ENCODE data around the gene ZNF23. TPM values are rescaled to one million over a fixed set of nuclear protein-coding genes. Genes with fewer than 3 reads are reported as not detected.

Gene ZNF23
- polyA plus RNA-seq, 3 donors from 2014 or later, result 4.3 to 8.1 (median 5.4) TPM

GRCh38 chr16:71412270-71413160, 49.5 kb downstream of the ZNF23 start:
- peak; percentile 40 to 53 (median 47) for DNase-seq
- Mint-ChIP-seq H3K4me3 (no peak overlapping the region), H3K9me3 (no peaks in the 10 kb centered on the region), H3K4me1 (peaks cover 0 to 1% of the 10 kb centered on the region in 2 donors), H3K27ac (no peak overlapping the region), H3K36me3 (no peaks in the 10 kb centered on the region), H3K27me3 (ENCODE audit: low read depth in 3 of 3) (peaks cover 5 to 12% (median 6%) of the 10 kb centered on the region in 3 donors)

GRCh38 chr16:71410146-71410545, 51.9 kb downstream of the ZNF23 start:
- H3K27me3 Mint-ChIP-seq (ENCODE audit: low read depth in 3 of 3), result peaks cover 5 to 15% (median 7%) of the 10 kb centered on the region in 3 donors
- DNase-seq, result no peak
- no peak overlapping the region for H3K27ac Mint-ChIP-seq
- H3K9me3 Mint-ChIP-seq, result no peaks in the 10 kb centered on the region
- no peak overlapping the region for H3K4me3 Mint-ChIP-seq
- H3K4me1 Mint-ChIP-seq, result peaks cover 0 to 1% of the 10 kb centered on the region in 2 donors
- no peaks in the 10 kb centered on the region for H3K36me3 Mint-ChIP-seq

- H3K4me3 Mint-ChIP-seq, result no peak overlapping the region
- H3K36me3 Mint-ChIP-seq, result no peaks in the 10 kb centered on the region
- peaks cover 0 to 1% of the 10 kb centered on the region in 2 donors for H3K4me1 Mint-ChIP-seq
- no peak overlapping the region for H3K27ac Mint-ChIP-seq
- no peaks in the 10 kb centered on the region for H3K9me3 Mint-ChIP-seq
- H3K27me3 Mint-ChIP-seq (ENCODE audit: low read depth in 3 of 3), result peaks cover 4 to 16% (median 9%) of the 10 kb centered on the region in 3 donors
- no peak for DNase-seq
These were observed 52.9 kb downstream of the ZNF23 start for GRCh38 chr16:71409011-71409775.

- H3K36me3 Mint-ChIP-seq, result no peaks in the 10 kb centered on the region
- peaks cover 0 to 1% of the 10 kb centered on the region in 2 donors for H3K4me1 Mint-ChIP-seq
- no peaks in the 10 kb centered on the region for H3K9me3 Mint-ChIP-seq
- H3K27ac Mint-ChIP-seq, result no peak overlapping the region
- peaks cover 4 to 18% (median 9%) of the 10 kb centered on the region in 3 donors for H3K27me3 Mint-ChIP-seq (ENCODE audit: low read depth in 3 of 3)
- H3K4me3 Mint-ChIP-seq, result no peak overlapping the region
- no peak for DNase-seq
These were observed 53.5 kb downstream of the ZNF23 start for GRCh38 chr16:71408536-71408935.

- no peak overlapping the region for H3K27ac Mint-ChIP-seq
- H3K9me3 Mint-ChIP-seq, result no peaks in the 10 kb centered on the region
- DNase-seq, result no peak
- no peaks in the 10 kb centered on the region for H3K36me3 Mint-ChIP-seq
- H3K4me1 Mint-ChIP-seq, result peaks cover 0 to 1% of the 10 kb centered on the region in 2 donors
- H3K4me3 Mint-ChIP-seq, result no peak overlapping the region
- peaks cover 4 to 17% (median 9%) of the 10 kb centered on the region in 3 donors for H3K27me3 Mint-ChIP-seq (ENCODE audit: low read depth in 3 of 3)
These were observed 54.3 kb downstream of the ZNF23 start for GRCh38 chr16:71407731-71408130.

- H3K27me3 Mint-ChIP-seq (ENCODE audit: low read depth in 3 of 3), result peaks cover 4 to 16% (median 7%) of the 10 kb centered on the region in 3 donors
- H3K4me1 Mint-ChIP-seq, result no peaks in the 10 kb centered on the region
- H3K9me3 Mint-ChIP-seq, result peaks cover 0 to 2% (median 0%) of the 10 kb centered on the region in 6 donors
- H3K36me3 Mint-ChIP-seq, result no peaks in the 10 kb centered on the region
- DNase-seq, result no peak
- no peak overlapping the region for H3K4me3 Mint-ChIP-seq
- no peak overlapping the region for H3K27ac Mint-ChIP-seq
These were observed 55.3 kb downstream of the ZNF23 start for GRCh38 chr16:71406724-71407123.

- no peak for DNase-seq
- peaks cover 0 to 2% (median 0%) of the 10 kb centered on the region in 6 donors for H3K9me3 Mint-ChIP-seq
- no peaks in the 10 kb centered on the region for H3K4me1 Mint-ChIP-seq
- no peaks in the 10 kb centered on the region for H3K36me3 Mint-ChIP-seq
- no peak overlapping the region for H3K4me3 Mint-ChIP-seq
- peaks cover 4 to 12% (median 7%) of the 10 kb centered on the region in 3 donors for H3K27me3 Mint-ChIP-seq (ENCODE audit: low read depth in 3 of 3)
- H3K27ac Mint-ChIP-seq, result no peak overlapping the region
These were observed 55.7 kb downstream of the ZNF23 start for GRCh38 chr16:71406316-71406715.

GRCh38 chr16:71404364-71404763, 57.7 kb downstream of the ZNF23 start:
- Mint-ChIP-seq H3K9me3 (peaks cover 0 to 2% (median 0%) of the 10 kb centered on the region in 6 donors), H3K27me3 (ENCODE audit: low read depth in 3 of 3) (peaks cover 7 to 11% (median 9%) of the 10 kb centered on the region in 3 donors), H3K4me3 (no peak overlapping the region), H3K27ac (no peak overlapping the region), H3K4me1 (no peaks in the 10 kb centered on the region), H3K36me3 (no peaks in the 10 kb centered on the region)
- no peak for DNase-seq

- Mint-ChIP-seq H3K27me3 (ENCODE audit: low read depth in 3 of 3) (peaks cover 9 to 13% (median 10%) of the 10 kb centered on the region in 3 donors), H3K27ac (no peak overlapping the region), H3K9me3 (peaks cover 0 to 2% (median 0%) of the 10 kb centered on the region in 6 donors), H3K36me3 (no peaks in the 10 kb centered on the region), H3K4me3 (no peak overlapping the region), H3K4me1 (no peaks in the 10 kb centered on the region)
- DNase-seq, result no peak
These were observed 59.4 kb downstream of the ZNF23 start for GRCh38 chr16:71402674-71403073.

- Mint-ChIP-seq H3K9me3 (peaks cover 0 to 2% (median 0%) of the 10 kb centered on the region in 6 donors), H3K27me3 (ENCODE audit: low read depth in 3 of 3) (peaks cover 5 to 13% (median 10%) of the 10 kb centered on the region in 3 donors), H3K36me3 (no peaks in the 10 kb centered on the region), H3K27ac (no peak overlapping the region), H3K4me1 (no peaks in the 10 kb centered on the region), H3K4me3 (no peak overlapping the region)
- DNase-seq, result no peak
These were observed 60.0 kb downstream of the ZNF23 start for GRCh38 chr16:71402007-71402406.

- no peak overlapping the region for H3K27ac Mint-ChIP-seq
- DNase-seq, result no peak
- H3K4me3 Mint-ChIP-seq, result no peak overlapping the region
- no peaks in the 10 kb centered on the region for H3K4me1 Mint-ChIP-seq
- no peaks in the 10 kb centered on the region for H3K36me3 Mint-ChIP-seq
- H3K27me3 Mint-ChIP-seq (ENCODE audit: low read depth in 3 of 3), result peaks cover 5 to 14% (median 9%) of the 10 kb centered on the region in 3 donors
- peaks cover 0 to 2% (median 0%) of the 10 kb centered on the region in 6 donors for H3K9me3 Mint-ChIP-seq
These were observed 62.1 kb downstream of the ZNF23 start for GRCh38 chr16:71399801-71400563.

Data from immature natural killer cell (primary cell).